ENCODE results near the gene MAPK9.

The MAPK9 gene

DNA sequence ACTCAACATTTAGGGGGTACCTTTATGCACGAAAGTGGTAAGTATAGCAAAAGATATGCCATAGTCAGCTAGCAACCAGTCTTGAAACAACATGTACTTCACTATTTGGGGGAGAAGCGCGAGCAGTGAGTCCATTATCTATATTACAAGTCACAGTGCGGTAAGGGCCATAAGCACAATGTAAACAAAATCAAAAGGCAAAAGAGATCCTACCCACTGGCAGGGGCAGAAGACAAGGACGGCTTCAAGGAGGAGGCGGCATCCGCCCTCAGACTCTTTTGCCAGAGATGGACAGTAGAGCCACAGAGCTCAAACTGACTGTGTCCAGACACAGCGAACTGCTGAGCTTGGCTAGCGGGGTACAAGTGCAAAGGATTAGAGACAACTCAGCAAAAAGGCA is 9.6 kb downstream of the MAPK9 start:
- in situ Hi-C loops (cut with HindIII; ENCODE audit: low pct_unique_long_range_greater_than_20kb, low sequenced_read_pairs): no loop called here
- no peak for DNase-seq (ENCODE audit: low read depth in 1 of 2, low spot score in 1 of 2)
- no peak for TF ChIP-seq JUND (IDR thresholded peaks at IDR 0.05; ENCODE audit: low read depth)

DNA sequence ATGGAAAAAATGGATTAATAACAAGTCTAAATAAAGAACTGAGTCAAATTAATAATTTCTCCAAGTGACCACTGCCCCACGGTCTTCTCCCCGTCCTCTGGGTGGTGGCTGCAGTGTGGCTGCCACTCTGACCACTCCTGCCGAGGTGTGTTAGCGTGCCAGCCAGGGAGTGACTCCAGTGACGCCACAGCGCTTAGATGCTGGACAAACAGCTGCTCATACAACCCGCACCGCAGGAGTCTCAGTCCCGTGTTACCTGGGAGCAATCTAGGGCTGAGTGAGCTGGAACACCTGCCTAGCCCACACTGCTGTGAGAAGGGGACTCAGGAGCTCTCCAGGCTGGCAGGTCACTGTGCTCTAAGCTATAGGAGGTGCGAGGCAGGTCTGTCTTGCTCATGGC is 10.2 kb downstream of the MAPK9 start:
- no peak for TF ChIP-seq JUND (IDR thresholded peaks at IDR 0.05; ENCODE audit: low read depth)
- DNase-seq (ENCODE audit: low read depth in 1 of 2, low spot score in 1 of 2): no peak
- in situ Hi-C loops (cut with HindIII; ENCODE audit: low pct_unique_long_range_greater_than_20kb, low sequenced_read_pairs): no loop called here

DNA sequence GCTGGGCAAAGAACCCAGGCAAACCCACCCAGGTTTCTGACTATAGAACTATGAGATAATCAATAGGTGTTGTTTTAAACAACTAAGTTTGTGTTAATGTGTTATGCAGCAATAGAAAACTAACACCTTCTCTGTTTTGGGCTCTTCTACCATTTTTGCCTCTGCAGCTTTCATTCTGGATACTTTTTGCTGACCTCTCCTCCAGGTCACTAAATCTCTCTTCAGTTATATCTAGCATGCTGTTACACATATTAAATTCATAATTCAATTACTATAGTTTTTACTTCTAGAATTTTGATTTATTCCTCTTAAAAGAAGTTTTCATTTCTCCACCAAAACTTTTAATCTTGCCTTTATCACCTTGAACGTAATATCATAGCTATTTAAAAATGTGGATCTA is 17.2 kb downstream of the MAPK9 start:
- no peak for TF ChIP-seq JUND (IDR thresholded peaks at IDR 0.05; ENCODE audit: low read depth)
- in situ Hi-C loops (cut with HindIII; ENCODE audit: low pct_unique_long_range_greater_than_20kb, low sequenced_read_pairs): no loop called here
- no peak for DNase-seq (ENCODE audit: low read depth in 1 of 2, low spot score in 1 of 2)

DNA sequence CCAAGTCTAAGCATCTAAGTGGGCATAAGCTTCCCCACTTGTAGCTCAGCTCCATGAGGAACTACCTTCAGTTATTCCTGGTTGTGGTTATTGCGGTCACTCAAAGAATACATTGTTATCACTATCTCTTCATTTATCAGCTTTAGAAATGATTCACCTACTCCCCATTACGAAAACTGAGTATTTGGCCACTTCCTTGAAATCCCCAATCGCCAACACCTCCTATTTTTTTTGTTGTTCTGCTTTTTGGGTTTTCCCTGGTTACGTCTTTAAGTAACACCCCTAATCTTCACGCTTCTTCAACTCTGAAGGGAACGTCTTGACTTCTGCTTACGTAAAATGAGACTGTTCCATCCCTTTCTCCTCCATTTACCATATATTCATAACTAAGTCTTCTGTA is 20.7 kb downstream of the MAPK9 start:
- in situ Hi-C loops (cut with HindIII; ENCODE audit: low pct_unique_long_range_greater_than_20kb, low sequenced_read_pairs): no loop called here
- no peak for TF ChIP-seq JUND (IDR thresholded peaks at IDR 0.05; ENCODE audit: low read depth)
- DNase-seq (ENCODE audit: low read depth in 1 of 2, low spot score in 1 of 2): no peak

DNA sequence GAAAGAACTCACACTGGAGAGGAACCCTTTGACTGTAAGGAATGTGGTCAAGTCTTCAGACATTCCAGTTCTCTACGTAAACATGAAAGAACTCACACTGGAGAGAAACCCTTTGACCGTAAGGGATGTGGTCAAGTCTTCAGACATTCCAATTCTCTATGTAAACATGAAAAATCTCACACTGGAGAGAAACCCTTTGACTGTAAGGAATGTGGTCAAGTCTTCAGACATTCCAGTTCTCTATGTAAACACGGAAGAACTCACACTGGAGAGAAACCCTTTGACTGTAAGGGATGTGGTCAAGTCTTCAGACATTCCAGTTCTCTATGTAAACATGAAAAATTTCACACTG is 32.6 kb downstream of the MAPK9 start:
- in situ Hi-C loops (cut with HindIII; ENCODE audit: low pct_unique_long_range_greater_than_20kb, low sequenced_read_pairs): no loop called here
- TF ChIP-seq JUND (IDR thresholded peaks at IDR 0.05; ENCODE audit: low read depth): no peak
- peak in 1 of 2 experiments; percentile 88 for DNase-seq (ENCODE audit: low read depth in 1 of 2, low spot score in 1 of 2)

DNA sequence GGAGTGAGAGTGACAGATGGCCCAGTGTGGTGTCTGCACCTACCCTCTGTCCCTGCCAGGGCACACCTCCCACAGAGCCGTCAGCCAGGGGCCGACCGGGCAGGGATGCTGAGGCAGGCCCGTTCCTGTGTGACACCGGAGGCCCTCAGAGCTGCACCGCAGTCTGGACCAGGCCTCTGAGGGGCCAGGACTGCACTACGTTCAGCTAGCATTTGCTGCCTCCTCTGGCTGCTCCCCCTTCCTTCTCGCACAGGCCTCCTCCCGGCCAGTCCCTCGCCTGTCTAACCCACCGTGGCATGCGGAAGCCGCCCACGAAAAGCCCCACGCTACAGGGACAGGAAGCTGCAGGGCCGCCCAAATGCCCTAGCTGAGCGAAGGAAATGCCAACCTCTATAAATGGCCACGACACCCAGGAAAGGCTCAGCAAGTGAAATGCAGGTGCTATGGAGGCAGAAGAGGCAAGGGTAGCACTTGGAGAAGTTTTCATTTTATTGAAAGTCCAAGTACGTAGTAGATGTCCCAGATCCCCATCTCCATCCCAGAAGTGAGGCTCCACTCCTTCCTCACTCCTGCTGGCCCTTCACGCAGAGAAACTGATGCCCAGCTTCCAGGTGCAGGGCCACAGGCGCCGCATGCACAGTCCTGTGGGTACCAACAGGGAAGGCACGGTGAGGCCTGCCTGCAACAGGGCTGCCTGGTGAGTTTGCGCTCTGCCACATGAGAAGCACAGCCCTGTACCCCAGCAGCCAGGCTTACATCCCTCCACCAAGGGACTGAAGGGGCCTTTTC is 38.7 kb downstream of the MAPK9 start:
- in situ Hi-C loops (cut with HindIII; ENCODE audit: low pct_unique_long_range_greater_than_20kb, low sequenced_read_pairs): no loop called here
- no peak for DNase-seq (ENCODE audit: low read depth in 1 of 2, low spot score in 1 of 2)
- TF ChIP-seq JUND (IDR thresholded peaks at IDR 0.05; ENCODE audit: low read depth): no peak

DNA sequence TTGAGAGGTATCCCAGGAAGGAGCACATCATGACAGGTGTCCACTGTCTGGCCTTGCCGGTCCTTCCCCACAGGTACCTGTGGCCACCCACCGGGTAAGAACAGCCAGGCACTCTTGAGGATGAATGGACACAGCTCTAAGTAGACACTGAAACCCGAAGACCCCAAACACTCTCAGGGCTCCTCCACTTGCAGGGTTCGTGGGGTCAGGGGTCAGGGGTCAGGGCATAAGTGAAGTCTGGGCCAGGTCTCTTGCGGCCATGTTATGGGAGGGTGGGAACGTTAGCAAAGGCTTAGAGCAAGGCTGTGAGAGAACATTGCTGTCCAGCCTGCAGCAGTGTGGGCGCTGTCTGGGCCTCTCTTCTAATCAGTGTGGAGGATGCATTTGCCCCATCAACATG is 40.0 kb downstream of the MAPK9 start:
- in situ Hi-C loops (cut with HindIII; ENCODE audit: low pct_unique_long_range_greater_than_20kb, low sequenced_read_pairs): no loop called here
- DNase-seq (ENCODE audit: low read depth in 1 of 2, low spot score in 1 of 2): no peak
- TF ChIP-seq JUND (IDR thresholded peaks at IDR 0.05; ENCODE audit: low read depth): no peak

DNA sequence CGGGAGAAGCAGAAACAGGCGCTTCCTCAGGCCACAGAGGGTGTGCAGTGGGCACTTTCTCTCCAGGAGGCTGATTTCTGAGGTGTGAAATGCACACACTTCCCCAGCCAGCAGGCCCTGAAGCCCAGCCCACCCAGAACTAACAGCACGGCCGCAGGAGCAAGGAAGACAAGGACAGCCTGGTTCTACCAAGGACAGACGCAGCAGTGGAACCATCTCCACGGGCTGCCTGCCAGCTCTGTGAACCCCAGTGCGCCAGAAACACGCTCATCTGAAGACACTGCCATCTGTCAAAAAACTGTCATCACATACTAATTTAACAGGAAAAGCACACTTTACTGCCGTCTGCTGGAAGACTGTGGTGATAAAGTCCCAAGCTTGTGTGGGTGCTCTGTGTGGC is 40.7 kb downstream of the MAPK9 start:
- DNase-seq (ENCODE audit: low read depth in 1 of 2, low spot score in 1 of 2): no peak
- in situ Hi-C loops (cut with HindIII; ENCODE audit: low pct_unique_long_range_greater_than_20kb, low sequenced_read_pairs): no loop called here
- TF ChIP-seq JUND (IDR thresholded peaks at IDR 0.05; ENCODE audit: low read depth): no peak

DNA sequence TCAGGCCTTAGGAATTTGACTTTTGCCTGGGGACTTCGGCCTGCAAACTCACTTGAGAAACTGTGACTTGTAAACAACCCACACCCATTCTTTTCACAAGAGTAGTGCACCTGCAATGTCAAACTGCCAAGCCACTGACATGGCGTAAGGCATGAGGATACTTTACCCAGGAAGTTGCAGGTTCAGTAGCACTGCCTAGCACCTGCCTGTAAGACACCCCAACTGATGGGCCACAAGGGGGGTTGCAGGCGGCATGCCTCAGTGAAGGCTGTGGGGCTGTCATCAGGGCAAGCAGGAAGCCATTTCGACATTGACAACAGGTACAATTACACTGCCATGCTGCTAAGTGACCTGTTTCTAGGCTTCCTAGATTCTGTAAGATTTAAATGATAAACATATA is 41.6 kb downstream of the MAPK9 start:
- TF ChIP-seq JUND (IDR thresholded peaks at IDR 0.05; ENCODE audit: low read depth): no peak
- in situ Hi-C loops (cut with HindIII; ENCODE audit: low pct_unique_long_range_greater_than_20kb, low sequenced_read_pairs): no loop called here
- DNase-seq (ENCODE audit: low read depth in 1 of 2, low spot score in 1 of 2): no peak

DNA sequence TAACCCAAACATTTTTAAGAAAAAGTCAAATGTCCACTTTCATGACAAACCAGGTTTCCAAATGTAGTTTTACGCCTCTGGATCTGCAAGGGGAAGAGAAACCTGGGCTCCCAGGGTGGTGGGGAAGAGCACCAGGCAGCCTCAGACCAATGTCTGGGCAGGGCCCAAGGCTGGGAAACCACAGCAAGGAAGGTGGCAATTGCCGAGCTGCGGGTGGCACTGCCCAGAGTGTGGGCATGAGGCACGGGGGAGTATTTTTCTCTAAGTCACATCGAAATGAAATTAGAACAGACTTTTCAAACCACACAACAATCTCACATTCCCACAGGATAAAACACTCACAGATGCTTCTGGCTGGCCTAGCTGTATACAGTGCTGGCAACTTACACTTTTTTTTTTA is 50.3 kb downstream of the MAPK9 start:
- no peak for DNase-seq (ENCODE audit: low read depth in 1 of 2, low spot score in 1 of 2)
- no peak for TF ChIP-seq JUND (IDR thresholded peaks at IDR 0.05; ENCODE audit: low read depth)
- in situ Hi-C loops (cut with HindIII; ENCODE audit: low pct_unique_long_range_greater_than_20kb, low sequenced_read_pairs): no loop called here

DNA sequence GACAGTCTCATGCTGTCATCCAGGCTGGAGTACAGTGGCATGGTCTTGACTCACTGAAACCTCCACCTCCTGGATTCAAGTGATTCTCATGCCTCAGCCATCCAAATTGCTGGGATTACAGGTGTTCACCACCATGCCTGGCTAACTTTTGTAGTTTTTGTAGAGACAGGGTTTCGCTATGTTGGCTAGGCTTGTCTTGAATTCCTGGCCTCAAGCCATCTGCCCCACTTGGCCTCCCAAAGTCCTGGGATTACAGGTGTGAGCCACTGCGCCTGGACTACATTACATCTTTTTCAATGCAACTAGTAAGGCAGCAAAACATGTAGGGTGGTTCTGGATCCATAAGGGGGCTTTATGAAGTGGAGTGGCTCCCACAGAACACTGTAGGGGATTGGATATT is 53.3 kb downstream of the MAPK9 start:
- no peak for TF ChIP-seq JUND (IDR thresholded peaks at IDR 0.05; ENCODE audit: low read depth)
- no peak for DNase-seq (ENCODE audit: low read depth in 1 of 2, low spot score in 1 of 2)
- in situ Hi-C loops (cut with HindIII; ENCODE audit: low pct_unique_long_range_greater_than_20kb, low sequenced_read_pairs): no loop called here

DNA sequence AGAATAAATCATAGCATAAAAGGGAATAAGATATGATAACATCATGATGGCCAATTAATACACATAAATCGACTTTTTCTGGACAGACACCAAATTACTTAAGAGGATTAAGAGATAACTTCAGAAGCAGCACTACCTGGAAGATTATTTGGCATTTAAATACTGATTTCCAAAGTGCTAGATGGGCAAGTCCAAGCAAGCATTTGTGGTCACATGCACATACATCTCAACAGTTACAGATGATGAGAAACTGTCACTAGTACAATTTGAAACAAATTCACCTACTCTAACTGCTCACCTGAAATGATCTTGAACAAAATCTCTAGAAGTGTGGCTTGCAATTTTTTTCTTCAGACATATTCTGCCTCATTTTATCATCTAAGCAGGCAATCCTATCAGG is 56.0 kb downstream of the MAPK9 start:
- no peak for TF ChIP-seq JUND (IDR thresholded peaks at IDR 0.05; ENCODE audit: low read depth)
- in situ Hi-C loops (cut with HindIII; ENCODE audit: low pct_unique_long_range_greater_than_20kb, low sequenced_read_pairs): no loop called here
- no peak for DNase-seq (ENCODE audit: low read depth in 1 of 2, low spot score in 1 of 2)

DNA sequence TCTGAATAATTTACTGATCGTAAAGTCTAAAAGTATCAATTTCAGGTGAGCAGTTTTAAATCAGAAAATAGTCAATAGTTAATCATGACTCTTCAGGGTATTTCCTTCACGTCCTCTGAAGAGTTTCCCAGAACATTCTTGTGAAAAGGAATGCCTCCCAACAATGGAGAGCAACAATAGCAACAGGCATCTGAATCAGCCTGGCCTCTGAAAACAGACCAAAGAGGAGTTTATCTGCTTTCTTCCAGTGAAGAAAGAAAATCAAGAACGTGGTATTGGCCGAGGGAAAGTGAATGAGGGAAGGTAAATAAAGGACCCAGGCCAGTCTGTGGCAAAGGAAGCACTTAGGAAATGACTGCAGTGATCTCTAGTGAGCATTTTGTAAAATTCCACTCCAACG is 56.8 kb downstream of the MAPK9 start:
- no peak for TF ChIP-seq JUND (IDR thresholded peaks at IDR 0.05; ENCODE audit: low read depth)
- in situ Hi-C loops (cut with HindIII; ENCODE audit: low pct_unique_long_range_greater_than_20kb, low sequenced_read_pairs): no loop called here

DNA sequence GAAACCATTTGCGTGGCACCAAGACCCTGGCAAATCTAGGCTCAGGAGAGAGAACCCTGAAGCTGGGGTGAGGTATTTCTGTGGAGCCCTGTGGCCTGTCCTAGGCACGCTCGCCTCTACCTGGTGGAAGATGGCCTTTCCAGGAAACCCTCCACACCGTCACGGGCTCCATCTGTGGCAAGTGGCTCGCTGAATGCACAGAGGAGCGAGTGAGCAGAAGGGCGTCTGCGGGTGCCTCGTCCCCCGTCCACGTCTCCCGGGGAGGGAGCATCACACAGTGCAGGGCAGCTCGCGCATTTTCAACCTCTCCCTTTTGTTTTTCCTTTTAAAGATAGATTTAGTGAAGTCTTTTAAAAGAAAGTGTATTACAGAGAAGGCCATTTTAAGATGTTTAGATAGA is 57.6 kb downstream of the MAPK9 start:
- in situ Hi-C loops (cut with HindIII; ENCODE audit: low pct_unique_long_range_greater_than_20kb, low sequenced_read_pairs): no loop called here
- no peak for DNase-seq (ENCODE audit: low read depth in 1 of 2, low spot score in 1 of 2)
- no peak for TF ChIP-seq JUND (IDR thresholded peaks at IDR 0.05; ENCODE audit: low read depth)

More for the DNA sequence above, 56.8 kb downstream of the MAPK9 start:
- DNase-seq (ENCODE audit: low read depth in 1 of 2, low spot score in 1 of 2): no peak

Measured in T47D (cell line).